IMR-90 (cell line): ENCODE results near the gene ALDH1A1. TPM values are rescaled to one million over a fixed set of nuclear protein-coding genes. Genes with fewer than 3 reads are reported as not detected.

Source experiments
- ATAC-seq: fragments of 200-7000 bp; cut with Tn5 transposase; 2 replicates; pipeline ENCODE4 v1.9.1; 2020; ENCODE audit warnings: low read depth, mild to moderate bottlenecking, moderate library complexity
- BruUV-seq: library from RNA; stranded (reverse); fragments of 400-500 nt; replicated peaks from 2 replicates; lab custom pipeline; 2021; lab: Mats Ljungman, UMichigan
- CTCF ChIA-PET: fragments of 300-600 bp; formaldehyde crosslinking; extraction: SDS; loops from one replicate; lab custom pipeline; 2021; ENCODE audit warnings: antibody characterized with exemption; lab: Yijun Ruan, JAX
- POLR2A ChIA-PET: fragments of 300-600 bp; sonication (Branson Sonifier 250); formaldehyde crosslinking; loops from one replicate; lab custom pipeline; 2022; ENCODE audit warnings: antibody characterized with exemption; ENCODE audit not compliant: unreplicated experiment; lab: Charles Lee
- DNase-seq: peaks from one replicate; pipeline ENCODE4 v3.0.0; 2013
- H2AFZ ChIP-seq: replicated peaks from 2 replicates; pipeline ENCODE3; 2013; ENCODE audit warnings: low read length, mild to moderate bottlenecking; ENCODE audit not compliant: poor library complexity
- H2AK5ac ChIP-seq: 2 replicates; pipeline ENCODE4 v1.6.1; 2013; ENCODE audit warnings: low read depth, low read length, inconsistent platforms
- H2AK9ac ChIP-seq: replicated peaks from 2 replicates; pipeline ENCODE3; 2013; ENCODE audit warnings: mild to moderate bottlenecking, low read depth, low read length, moderate library complexity; ENCODE audit not compliant: poor library complexity
- H2BK120ac ChIP-seq: 2 replicates; pipeline ENCODE4 v1.6.1; 2013; ENCODE audit warnings: low read depth, low read length, inconsistent platforms
- H2BK15ac ChIP-seq: 3 replicates; pipeline ENCODE4 v1.6.1; 2013; ENCODE audit warnings: low read depth, low read length, inconsistent platforms
- H2BK20ac ChIP-seq: 2 replicates; pipeline ENCODE4 v1.6.1; 2013; ENCODE audit warnings: low read depth, mild to moderate bottlenecking, inconsistent platforms, low read length, moderate library complexity
- H2BK5ac ChIP-seq: 2 replicates; pipeline ENCODE4 v1.6.1; 2013; ENCODE audit warnings: mild to moderate bottlenecking, low read depth, low read length, inconsistent platforms; ENCODE audit not compliant: poor library complexity, severe bottlenecking
- H3K14ac ChIP-seq: replicated peaks from 2 replicates; pipeline ENCODE4 v1.6.1; 2013; ENCODE audit warnings: low read depth, low read length, inconsistent platforms
- H3K18ac ChIP-seq: 2 replicates; pipeline ENCODE4 v1.6.1; 2013; ENCODE audit warnings: low read depth, low read length, control low read depth
- H3K23ac ChIP-seq: 2 replicates; pipeline ENCODE4 v1.6.1; 2013; ENCODE audit warnings: low read depth, low read length, inconsistent platforms
- H3K27ac ChIP-seq: 2 replicates; pipeline ENCODE4 v1.5.1; 2013; ENCODE audit warnings: mild to moderate bottlenecking, control low read depth, low read length; ENCODE audit not compliant: insufficient read depth
- H3K27me3 ChIP-seq: 2 replicates; pipeline ENCODE4 v1.6.1; 2013; ENCODE audit warnings: low read length; ENCODE audit not compliant: control insufficient read depth, insufficient read depth
- H3K36me3 ChIP-seq: 2 replicates; pipeline ENCODE4 v1.6.1; 2013; ENCODE audit warnings: low read length, mixed read lengths; ENCODE audit not compliant: control insufficient read depth, insufficient read depth
- H3K4ac ChIP-seq: 2 replicates; pipeline ENCODE4 v1.6.1; 2013; ENCODE audit warnings: low read depth, low read length, inconsistent platforms
- H3K4me1 ChIP-seq: 2 replicates; pipeline ENCODE4 v1.6.1; 2013; ENCODE audit warnings: low read length, mixed read lengths; ENCODE audit not compliant: control insufficient read depth, insufficient read depth
- H3K4me2 ChIP-seq: 2 replicates; pipeline ENCODE4 v1.6.1; 2013; ENCODE audit warnings: low read depth, mild to moderate bottlenecking, control low read depth, low read length, moderate library complexity
- H3K4me3 ChIP-seq: 2 replicates; pipeline ENCODE4 v1.5.1; 2013; ENCODE audit warnings: low read depth, mild to moderate bottlenecking, control low read depth, low read length, moderate library complexity; ENCODE audit not compliant: insufficient read depth
- H3K56ac ChIP-seq: 2 replicates; pipeline ENCODE4 v1.6.1; 2013; ENCODE audit warnings: low read length, inconsistent platforms; ENCODE audit not compliant: insufficient read depth; ENCODE audit errors: extremely low read depth
- H3K79me1 ChIP-seq, 2 experiments: 2 replicates each; pipeline ENCODE4 v1.6.1; 2013; ENCODE audit warnings: low read length in 2 of 2, inconsistent platforms in 1 of 2, low read depth in 1 of 2
- H3K9ac ChIP-seq: 2 replicates; pipeline ENCODE4 v1.6.1; 2013; ENCODE audit warnings: low read depth, low read length, control low read depth
- H3K9me1 ChIP-seq: 2 replicates; pipeline ENCODE4 v1.6.1; 2013; ENCODE audit warnings: low read length, inconsistent platforms; ENCODE audit not compliant: insufficient read depth
- H3K9me3 ChIP-seq: 2 replicates; pipeline ENCODE4 v1.6.1; 2013; ENCODE audit warnings: low read length; ENCODE audit not compliant: control insufficient read depth, insufficient read depth
- H4K20me1 ChIP-seq: 2 replicates; pipeline ENCODE4 v1.6.1; 2013; ENCODE audit warnings: low read length, inconsistent platforms; ENCODE audit not compliant: insufficient read depth
- H4K5ac ChIP-seq: 2 replicates; pipeline ENCODE4 v1.6.1; 2013; ENCODE audit warnings: mild to moderate bottlenecking, low read depth, low read length, control low read depth
- H4K8ac ChIP-seq, 2 experiments: 2 replicates each; pipeline ENCODE4 v1.6.1; 2013; ENCODE audit warnings: low read depth in 2 of 2, low read length in 2 of 2, control low read depth in 1 of 2, inconsistent platforms in 1 of 2
- H4K91ac ChIP-seq: 2 replicates; pipeline ENCODE4 v1.6.1; 2013; ENCODE audit warnings: low read depth, low read length, inconsistent platforms; ENCODE audit not compliant: insufficient read depth
- CHD1 ChIP-seq: IDR thresholded peaks from 2 replicates; pipeline ENCODE4 v1.6.1; 2012; ENCODE audit warnings: low read depth, low read length, improper control_type of control experiment
- WGBS, 2 experiments: methylation state at CpG; one replicate each; pipeline versions ENCODE4 v1.1.5 to v1.1.7; 2013; ENCODE audit warnings: missing lambda C conversion rate in 2 of 2; ENCODE audit not compliant: insufficient read length in 1 of 2; ENCODE audit errors: extremely low coverage in 2 of 2; 5-methylcytosine and 5-hydroxymethylcytosine counted together
- dilution Hi-C: fragments of 300-500 bp; cut with HindIII; formaldehyde crosslinking; loops from one replicate; pipeline ENCODE4 v1.14.3; 2018; ENCODE audit warnings: low sequenced_read_pairs; ENCODE audit not compliant: unreplicated experiment
- in situ Hi-C: fragments of 300-500 bp; cut with MboI; formaldehyde crosslinking; loops from 3 replicates; pipeline ENCODE4 v1.14.3; 2019; ENCODE audit warnings: low sequenced_read_pairs, inconsistent platforms, mixed read lengths
- intact Hi-C: fragments of 100-400 bp; cut with micrococcal nuclease; formaldehyde crosslinking; loops from 2 replicates; pipeline ENCODE4 v1.10.0; 2022
- polyA plus RNA-seq, 3 experiments: library from polyadenylated mRNA; depleted of rRNA; stranded (reverse); fragments of >200 nt; gene quantifications; 2 replicates each; pipeline ENCODE4 v1.2.3, GENCODE V29; 2012; ENCODE audit warnings: low replicate concordance in 1 of 3
- total RNA-seq: library from RNA; depleted of rRNA; stranded (reverse); fragments of >200 nt; gene quantifications from 2 replicates; pipeline ENCODE4 v1.2.3, GENCODE V29; 2012

ALDH1A1 gene
- total and polyA plus RNA-seq, 2 of the 4 experiments (the other 2 are of a cell fraction) = not detected

DNA sequence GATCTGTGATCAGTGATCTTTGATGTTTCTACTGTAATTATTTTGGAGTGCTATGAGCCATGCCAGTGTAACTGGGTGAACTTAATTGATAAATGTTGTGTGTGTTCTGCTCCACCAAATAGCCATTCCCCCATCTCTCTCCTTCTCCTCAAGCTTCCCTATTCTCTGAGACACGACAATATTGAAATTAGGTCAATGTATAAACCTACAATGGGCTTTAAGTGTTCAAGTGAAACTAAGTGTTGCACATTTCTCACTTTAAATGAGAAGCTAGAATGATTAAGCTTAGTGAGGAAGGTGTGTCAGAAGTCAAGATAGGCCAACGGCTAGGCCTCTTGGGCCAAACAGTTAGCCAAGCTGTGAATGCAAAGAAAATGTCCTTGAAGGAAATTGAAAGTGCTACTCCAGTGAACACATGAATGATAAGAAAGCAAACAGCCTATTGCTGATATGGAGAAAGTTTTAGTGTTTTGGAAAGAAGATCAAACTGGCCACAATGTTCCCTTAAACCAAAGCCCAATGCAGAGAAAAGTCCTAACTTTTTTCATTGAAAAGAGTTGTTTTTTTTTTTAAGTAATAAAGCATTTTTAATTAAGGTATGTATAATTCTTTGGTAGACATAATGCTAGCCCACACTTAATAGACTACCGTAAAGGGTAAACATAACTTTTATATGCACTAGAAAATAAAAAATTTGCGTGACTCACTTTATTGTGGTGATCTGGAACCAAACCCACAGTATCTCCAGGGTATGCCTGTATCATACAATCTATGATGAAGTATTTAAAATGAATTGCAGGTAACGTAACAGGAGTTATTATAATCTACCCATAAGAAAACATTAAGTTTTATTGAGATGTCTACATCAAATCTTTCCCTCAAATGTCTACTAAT, 42.5 kb upstream of the ALDH1A1 start:
- H2BK20ac ChIP-seq = no peak overlapping the region
- H4K20me1 ChIP-seq = no peaks in the 10 kb centered on the region
- no peak overlapping the region for H2BK120ac ChIP-seq
- TF ChIP-seq CHD1 = no peak
- no peak overlapping the region for H4K91ac ChIP-seq
- H2BK5ac ChIP-seq = no peak overlapping the region
- ChIA-PET CTCF (no interaction called here), POLR2A (no interaction called here)
- H3K4me1 ChIP-seq = no peaks in the 10 kb centered on the region
- H3K4me2 ChIP-seq = no peak overlapping the region
- no peak overlapping the region for H3K27ac ChIP-seq
- H4K8ac ChIP-seq = no peak overlapping the region
- H3K9me1 ChIP-seq = no peaks in the 10 kb centered on the region
- no peak overlapping the region for H2AFZ ChIP-seq
- no peak overlapping the region for H3K56ac ChIP-seq
- H2AK9ac ChIP-seq = no peak overlapping the region
- no peak overlapping the region for H3K9ac ChIP-seq
- no CpG with 5 or more reads among the region's 5 CpGs for WGBS, 2 experiments
- no peak overlapping the region for H4K5ac ChIP-seq
- BruUV-seq = no TSS peak
- H3K4ac ChIP-seq = no peak overlapping the region
- H2AK5ac ChIP-seq = no peak overlapping the region
- in situ Hi-C loops (no loop called here), intact Hi-C loops (loop anchor here (5.0 to 10.0 kb wide), 2 partner anchors 42 to 51 kb away; no protein-coding TSS in a partner anchor), dilution Hi-C loops (no loop called here)
- no peaks in the 10 kb centered on the region for H3K79me1 ChIP-seq
- no peak for ATAC-seq
- no peak overlapping the region for H2BK15ac ChIP-seq
- no peaks in the 10 kb centered on the region for H3K36me3 ChIP-seq
- no peak for DNase-seq
- no peak overlapping the region for H3K23ac ChIP-seq
- no peaks in the 10 kb centered on the region for H3K9me3 ChIP-seq
- H3K18ac ChIP-seq = no peak overlapping the region
- no peak overlapping the region for H3K14ac ChIP-seq
- H3K27me3 ChIP-seq = no peaks in the 10 kb centered on the region
- no peak overlapping the region for H3K4me3 ChIP-seq
